Skin epidermis (tissue), 12 donors: ENCODE measurements around the gene SCNN1B.
A peak's percentile ranks its signal among the peaks of the same experiment; 100 is the strongest.

Experiments used
- H3K27ac ChIP-seq, 21 experiments: fragments of 200-600 bp; sonication (generic) in 11 of 21; one replicate each; pipeline ENCODE4 v1.5.0; 2020; ENCODE audit warnings: mild to moderate bottlenecking in 3 of 21, inconsistent platforms in 2 of 21, moderate library complexity in 2 of 21
- H3K4me3 ChIP-seq, 7 experiments: fragments of 200-600 bp; sonication (generic) in 2 of 7; one replicate each; pipeline ENCODE4 v1.5.0; 2020; ENCODE audit warnings: inconsistent platforms in 2 of 7, mild to moderate bottlenecking in 2 of 7, moderate library complexity in 1 of 7

SCNN1B gene

DNA sequence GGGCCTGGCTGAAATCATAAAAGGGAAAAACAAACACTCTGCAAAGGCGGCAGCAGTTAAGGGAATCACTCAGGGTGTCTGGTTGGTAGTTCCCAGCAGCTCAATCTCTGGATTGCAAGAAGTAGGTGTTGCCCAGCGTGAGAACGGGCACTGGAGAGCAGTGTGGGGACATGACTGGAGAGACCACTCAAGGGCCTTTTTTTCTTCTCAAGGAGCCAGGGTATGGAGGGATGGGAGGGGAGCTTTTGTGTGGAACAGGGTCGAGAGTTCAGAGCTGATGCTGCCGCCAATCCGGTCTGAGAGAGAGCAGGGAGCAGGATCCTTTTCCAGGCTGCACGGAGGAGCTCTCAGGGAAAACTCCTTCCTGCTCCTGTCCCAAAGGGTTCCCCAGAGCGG lies 15.2 kb downstream of the SCNN1B start:
- Histone ChIP-seq H3K4me3 (no peak overlapping the region), H3K27ac (peak overlapping the region in 1 of 21 experiments; percentile 44)

GRCh38 chr16:23317751-23318150 lies 15.6 kb downstream of the SCNN1B start:
- H3K27ac ChIP-seq, result no peak overlapping the region
- no peak overlapping the region for H3K4me3 ChIP-seq

DNA sequence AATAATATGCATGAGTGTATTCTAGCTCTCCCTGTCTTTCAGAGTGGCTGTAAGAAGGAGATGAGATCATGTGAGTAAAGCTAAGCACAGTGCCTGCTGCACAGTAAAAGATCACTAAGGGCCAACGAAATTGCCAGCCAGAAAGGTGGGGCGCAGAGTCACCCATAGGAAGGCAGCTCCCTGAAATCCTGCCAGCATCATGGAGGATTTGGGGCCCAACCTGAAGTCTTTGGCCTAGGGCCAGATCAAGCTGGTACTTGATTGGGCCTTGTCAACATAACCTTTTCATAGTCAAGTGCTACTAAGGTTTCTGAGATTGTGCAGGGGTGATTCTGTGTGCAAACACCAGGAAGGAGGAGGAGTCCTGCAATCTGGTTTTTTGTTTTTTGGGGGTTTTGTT lies 16.5 kb downstream of the SCNN1B start:
- H3K4me3 ChIP-seq, result no peak overlapping the region
- no peak overlapping the region for H3K27ac ChIP-seq

DNA sequence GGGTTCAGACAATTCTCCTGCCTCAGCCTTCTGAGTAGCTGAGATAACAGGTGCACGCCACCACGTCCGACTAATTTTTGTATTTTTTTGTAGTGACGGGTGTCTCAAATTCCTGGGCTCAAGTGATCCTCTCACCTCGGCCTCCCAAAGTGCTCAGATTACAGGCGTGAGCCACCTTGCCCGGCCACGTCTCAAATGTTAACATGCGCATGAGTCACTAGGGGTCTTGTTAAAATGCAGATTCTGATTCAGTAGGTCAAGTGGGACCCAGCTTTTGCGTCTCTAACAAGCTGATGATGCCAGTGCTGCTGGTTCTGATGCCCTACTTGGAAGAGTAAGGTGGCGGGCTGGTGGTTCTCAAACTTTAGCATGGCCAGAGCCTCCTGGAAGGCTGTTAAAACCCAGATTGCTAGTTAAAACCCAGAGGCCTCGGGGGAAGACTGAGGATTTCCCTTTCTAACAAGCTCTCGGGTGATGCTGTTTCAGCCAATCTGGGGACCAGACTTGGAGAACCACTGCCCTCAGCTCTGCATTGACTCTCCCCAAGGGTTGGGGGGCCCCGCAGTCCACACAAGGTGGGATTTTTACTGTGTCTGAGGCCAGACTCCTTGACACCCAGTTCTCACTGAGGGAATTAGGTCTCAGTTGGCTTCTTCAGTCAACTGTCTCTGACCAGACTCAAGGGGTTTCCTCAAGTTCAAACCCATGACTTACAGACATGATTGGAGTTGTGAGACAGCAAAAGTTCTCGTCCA lies 17.9 kb downstream of the SCNN1B start:
- Histone ChIP-seq H3K27ac (no peak overlapping the region), H3K4me3 (no peak overlapping the region)

DNA sequence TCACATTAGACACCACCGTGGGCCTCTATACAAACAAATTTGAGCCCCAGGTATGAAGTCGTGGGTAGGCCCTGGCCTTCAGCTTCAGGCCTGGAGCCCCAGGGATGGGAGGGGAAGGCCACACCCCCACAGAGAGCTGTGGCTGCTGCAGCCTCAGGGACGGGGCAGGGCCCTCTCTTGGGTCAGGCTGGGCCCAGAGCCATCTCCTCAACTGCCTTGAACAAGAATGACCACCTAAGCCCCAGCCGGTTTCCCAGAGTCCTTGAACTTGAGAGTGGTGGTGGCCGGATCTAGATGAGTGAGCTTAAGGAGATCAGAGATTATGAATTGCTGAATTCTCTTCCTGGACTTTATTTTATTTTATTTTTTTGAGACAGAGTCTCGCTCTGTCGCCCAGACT lies 18.6 kb downstream of the SCNN1B start:
- H3K27ac ChIP-seq, result no peak overlapping the region

DNA sequence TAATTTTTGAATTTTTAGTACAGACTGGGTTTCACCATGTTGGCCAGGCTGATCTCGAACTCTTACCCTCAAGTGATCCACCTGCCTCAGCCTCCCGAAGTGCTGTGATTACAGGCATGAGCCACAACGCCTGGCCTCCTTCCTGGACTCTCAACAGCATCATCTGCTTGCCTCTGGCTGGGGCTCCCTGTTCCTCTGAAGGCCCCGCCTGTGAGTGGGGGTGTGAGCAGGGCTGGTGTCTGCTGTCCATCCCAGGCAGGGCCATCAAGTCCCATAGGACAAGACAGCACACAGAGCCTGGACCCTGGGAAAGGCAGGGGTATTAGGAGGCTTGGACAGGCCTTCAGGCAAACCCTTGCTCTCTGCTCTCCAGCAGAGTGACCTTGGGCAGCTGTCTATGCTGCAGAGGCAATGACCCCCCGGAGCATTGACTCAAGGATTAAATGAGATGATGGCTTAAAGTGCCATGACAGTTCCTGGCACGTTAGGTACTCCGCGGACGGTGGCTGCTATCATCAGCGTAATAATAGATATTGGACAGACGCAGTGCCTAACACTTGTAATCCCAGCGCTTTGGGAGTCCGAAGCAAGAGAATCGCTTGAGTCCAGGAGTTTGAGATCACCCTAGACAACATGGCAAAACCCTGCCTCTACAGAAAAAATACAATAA lies 19.2 kb downstream of the SCNN1B start:
- Histone ChIP-seq H3K4me3 (no peak overlapping the region), H3K27ac (no peak overlapping the region)

More for the DNA sequence above, 18.6 kb downstream of the SCNN1B start:
- no peak overlapping the region for H3K4me3 ChIP-seq

DNA sequence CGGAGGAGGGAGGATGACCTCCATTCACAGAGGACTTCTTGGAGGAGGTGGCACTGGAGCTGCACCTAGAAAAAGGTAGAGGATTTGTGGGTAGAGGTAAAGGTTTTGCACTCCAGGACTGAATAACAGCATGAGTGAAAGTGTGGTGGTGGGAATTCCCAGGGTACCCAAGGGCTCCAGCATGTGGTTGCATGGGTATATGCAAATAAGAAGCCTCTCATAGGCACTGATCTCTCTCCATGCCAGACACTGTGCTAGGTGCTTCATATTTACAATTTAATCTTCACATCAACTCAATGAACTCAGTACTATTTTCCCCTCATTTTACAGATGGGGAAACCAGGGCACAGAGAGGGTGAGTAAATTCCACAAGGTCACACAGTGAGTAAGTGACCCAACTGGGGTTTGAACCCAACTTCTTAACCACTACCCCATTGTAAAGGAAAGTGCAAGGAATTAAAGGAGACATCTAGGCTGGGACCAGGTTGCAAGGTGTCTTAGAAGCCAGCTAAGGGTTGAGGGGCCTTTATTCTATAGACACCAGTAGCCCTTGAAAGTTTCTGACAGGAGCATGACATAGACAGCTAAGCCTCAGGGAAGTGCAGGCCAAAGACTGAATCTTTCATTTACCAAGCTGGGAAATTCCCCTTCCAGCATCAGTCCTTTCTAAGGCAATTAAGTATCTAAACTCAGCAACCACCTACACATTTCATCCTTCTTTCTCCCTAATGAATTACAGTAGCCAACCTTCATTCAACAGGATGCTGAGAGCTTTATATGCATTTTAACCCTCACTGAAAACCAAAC lies 21.3 kb downstream of the SCNN1B start:
- Histone ChIP-seq H3K27ac (no peak overlapping the region), H3K4me3 (no peak overlapping the region)

GRCh38 chr16:23324727-23325126 lies 22.6 kb downstream of the SCNN1B start:
- Histone ChIP-seq H3K27ac (no peak overlapping the region), H3K4me3 (no peak overlapping the region)

DNA sequence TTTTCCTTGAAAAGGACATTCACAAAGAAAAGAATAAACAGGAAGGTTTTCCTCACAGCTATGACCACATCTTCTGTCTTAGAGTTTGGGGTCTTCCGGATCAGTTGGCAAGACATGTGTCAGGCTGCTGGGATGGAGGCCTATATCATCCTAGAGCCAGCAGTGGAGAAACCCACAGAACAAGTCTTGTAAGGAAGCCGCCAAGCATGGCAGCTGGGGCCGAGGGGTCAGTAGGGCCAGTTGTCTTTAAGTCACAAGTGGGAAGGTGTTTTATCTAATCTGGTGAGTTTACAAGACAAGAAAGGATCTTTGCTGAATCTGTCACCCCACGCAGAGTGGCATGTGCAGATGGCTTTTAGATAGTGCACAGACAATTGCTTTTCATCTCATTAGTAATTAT lies 25.7 kb downstream of the SCNN1B start:
- H3K27ac ChIP-seq, result no peak overlapping the region
- no peak overlapping the region for H3K4me3 ChIP-seq

DNA sequence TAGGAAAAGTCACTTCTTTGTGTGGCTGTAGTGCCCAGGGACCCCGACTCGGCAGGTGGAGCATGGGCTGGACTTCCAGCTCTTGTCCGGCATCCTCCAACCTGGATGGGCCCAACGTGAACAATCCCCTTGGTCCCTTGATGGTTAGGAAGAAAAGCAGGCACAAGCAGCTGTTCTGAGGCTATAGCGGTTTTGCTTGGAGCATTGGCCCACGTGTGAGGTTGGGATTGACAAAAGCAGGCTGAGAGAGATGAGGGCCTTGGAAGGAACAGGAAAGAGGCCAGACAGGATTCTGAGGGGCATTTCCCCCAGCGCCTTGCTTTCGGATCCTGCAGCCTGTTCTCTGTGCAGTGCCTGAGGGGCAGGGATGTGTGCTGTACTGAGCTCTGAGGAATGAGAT lies 28.1 kb downstream of the SCNN1B start:
- Histone ChIP-seq H3K4me3 (no peak overlapping the region), H3K27ac (no peak overlapping the region)

GRCh38 chr16:23330583-23331249 lies 28.6 kb downstream of the SCNN1B start:
- Histone ChIP-seq H3K4me3 (no peak overlapping the region), H3K27ac (no peak overlapping the region)

- H3K27ac ChIP-seq, result no peak overlapping the region
- no peak overlapping the region for H3K4me3 ChIP-seq
Measured at GRCh38 chr16:23333034-23333579, 31.0 kb downstream of the SCNN1B start.

GRCh38 chr16:23333831-23334456 lies 31.8 kb downstream of the SCNN1B start:
- Histone ChIP-seq H3K27ac (no peak overlapping the region), H3K4me3 (no peak overlapping the region)

GRCh38 chr16:23334457-23334853 lies 32.4 kb downstream of the SCNN1B start:
- Histone ChIP-seq H3K4me3 (no peak overlapping the region), H3K27ac (no peak overlapping the region)

- Histone ChIP-seq H3K27ac (no peak overlapping the region), H3K4me3 (no peak overlapping the region)
Measured at GRCh38 chr16:23334950-23335349, 32.8 kb downstream of the SCNN1B start.

- Histone ChIP-seq H3K27ac (no peak overlapping the region), H3K4me3 (no peak overlapping the region)
Measured at GRCh38 chr16:23337836-23338550, 35.9 kb downstream of the SCNN1B start.

DNA sequence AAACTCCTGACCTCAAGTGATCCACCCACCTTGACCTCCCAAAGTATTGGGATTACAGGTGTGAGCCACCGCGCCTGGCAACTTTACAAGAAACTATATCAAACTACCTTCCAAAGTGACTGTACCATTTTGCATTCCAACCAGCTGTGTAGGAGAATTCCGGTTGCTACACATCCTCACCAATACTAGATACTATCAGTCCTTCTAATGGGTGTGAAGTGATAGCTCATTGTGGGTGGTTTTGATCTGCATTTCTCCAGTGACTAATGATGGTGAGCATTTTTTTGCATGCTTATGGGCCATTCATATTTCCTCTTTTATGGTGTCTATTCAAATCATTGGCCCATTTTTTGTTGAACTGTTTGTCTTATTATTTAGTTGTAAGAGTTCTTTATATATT lies 37.7 kb downstream of the SCNN1B start:
- Histone ChIP-seq H3K4me3 (no peak overlapping the region), H3K27ac (no peak overlapping the region)

- H3K4me3 ChIP-seq, result no peak overlapping the region
- no peak overlapping the region for H3K27ac ChIP-seq
Measured at GRCh38 chr16:23342083-23342640, 40.1 kb downstream of the SCNN1B start.
